GM18499 (cell line): Measurements from ENCODE around the gene LRRC8D.
A peak's percentile ranks its signal among the peaks of the same experiment; 100 is the strongest.
"Not testable (repeated sequence)": the region's sequence is repeated elsewhere in the genome, so short reads cannot be mapped to it uniquely, and the experiment has no call there.

Source experiments
- ATAC-seq: cut with Tn5 transposase; IDR thresholded peaks from one replicate; pipeline ENCODE4 v1.9.1; 2021; ENCODE audit warnings: moderate number of reproducible peaks; ENCODE audit not compliant: insufficient read depth, unreplicated experiment

The LRRC8D gene

DNA sequence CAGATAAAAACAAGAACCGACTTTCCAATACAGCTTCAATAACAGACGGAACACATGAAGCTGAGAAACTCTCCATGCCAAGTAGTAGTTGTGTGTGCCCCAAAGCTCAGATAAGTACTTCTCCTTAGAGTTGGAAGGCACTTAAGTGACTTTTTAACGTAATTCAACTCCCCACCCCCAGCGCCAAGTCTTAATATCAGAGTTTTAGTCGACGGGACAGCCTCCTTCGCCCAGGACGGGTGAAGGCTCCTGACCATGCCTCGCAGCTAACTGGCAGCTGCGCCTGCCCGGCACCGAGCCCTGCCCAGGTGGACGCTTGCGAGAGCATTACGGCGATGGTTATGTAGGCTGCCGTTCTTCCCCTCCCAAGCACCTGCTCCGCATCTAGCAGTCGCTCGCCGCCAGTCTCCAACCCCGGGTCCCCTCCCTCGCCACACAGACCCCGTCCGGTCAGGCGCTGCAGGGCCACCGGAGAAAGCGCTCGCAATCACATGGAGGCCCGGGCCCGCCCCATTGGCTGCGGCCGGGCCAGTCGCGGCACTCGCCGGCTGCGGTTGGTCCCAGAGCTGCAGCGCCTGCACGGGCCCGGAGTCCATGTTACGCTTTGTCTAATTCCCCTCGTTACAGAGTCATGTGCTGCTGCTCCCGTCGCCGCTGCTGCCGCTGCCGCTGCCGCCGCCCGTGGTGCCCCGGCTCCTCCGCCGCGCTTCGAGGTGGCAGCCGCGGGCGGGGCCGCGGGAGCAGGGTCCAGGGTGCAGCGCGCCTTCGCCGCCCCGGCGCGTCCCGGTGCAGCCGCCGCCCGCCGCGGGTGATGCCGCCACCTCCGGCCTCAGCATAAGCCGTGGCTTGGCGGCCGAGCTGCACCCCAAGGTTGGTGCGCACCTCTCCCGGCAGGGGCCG, at the start of gene LRRC8D:
TSS of gene LRRC8D (plus strand) at position 611 of the 900 bp plus-strand sequence. CDS start 112,037 bp downstream, outside the sequence.
- peak; percentile 51 for ATAC-seq

DNA sequence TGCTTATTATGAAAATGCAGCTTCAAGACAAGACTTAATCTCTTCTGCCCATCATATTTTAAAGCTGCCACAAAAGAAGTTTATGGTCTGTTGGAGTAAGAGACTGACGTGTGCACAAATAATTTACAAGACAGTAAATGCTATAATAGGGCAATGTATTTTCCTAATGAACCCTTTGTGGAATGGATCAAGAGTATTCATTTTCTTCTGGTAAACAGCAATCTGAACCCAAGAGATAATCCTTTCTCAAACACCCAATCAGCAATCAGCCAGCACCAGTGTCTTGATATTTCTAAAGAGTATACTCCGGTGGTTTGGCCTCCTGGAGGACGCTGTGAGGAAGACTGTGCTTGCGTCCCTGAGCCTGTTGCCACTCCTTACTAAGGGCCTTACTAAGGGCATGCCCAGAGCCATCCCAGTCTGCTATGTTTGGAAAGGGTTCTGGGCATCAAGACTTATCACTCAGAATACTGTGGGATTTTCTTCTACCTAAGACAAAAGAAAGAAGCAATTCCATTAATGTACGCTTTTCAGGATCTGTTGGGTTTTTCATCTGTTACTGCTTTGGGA, 48.8 kb upstream of the LRRC8D start:
- no peak for ATAC-seq

DNA sequence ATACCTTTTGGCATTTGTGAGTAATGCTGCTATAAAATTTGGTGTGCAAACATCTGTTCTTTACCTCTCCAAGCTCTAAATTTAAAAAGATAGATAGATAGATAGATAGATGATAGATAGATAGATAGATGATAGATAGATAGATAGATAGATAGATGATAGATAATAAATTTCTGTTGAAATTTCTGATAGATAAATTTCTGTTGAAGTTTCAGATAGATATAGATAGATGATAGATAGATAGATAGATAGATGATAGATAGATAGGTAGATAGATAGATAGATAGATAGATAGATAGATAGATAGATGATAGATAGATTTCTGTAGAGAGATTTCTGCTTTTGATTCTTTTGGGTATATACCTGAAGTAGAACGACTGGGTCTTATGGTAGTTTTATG, 44.7 kb upstream of the LRRC8D start:
- ATAC-seq, result not testable (repeated sequence)

DNA sequence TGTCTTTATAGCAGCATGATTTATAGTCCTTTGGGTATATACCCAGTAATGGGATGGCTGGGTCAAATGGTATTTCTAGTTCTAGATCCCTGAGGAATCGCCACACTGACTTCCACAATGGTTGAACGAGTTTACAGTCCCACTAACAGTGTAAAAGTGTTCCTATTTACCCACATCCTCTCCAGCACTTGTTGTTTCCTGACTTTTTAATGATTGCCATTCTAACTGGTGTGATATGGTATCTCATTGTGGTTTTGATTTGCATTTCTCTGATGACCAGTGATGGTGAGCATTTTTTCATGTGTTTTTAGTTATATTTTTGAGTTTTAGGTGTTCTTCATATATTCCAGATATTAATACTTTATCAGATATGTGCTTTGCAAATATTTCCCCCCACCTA, 43.6 kb upstream of the LRRC8D start:
- not testable (repeated sequence) for ATAC-seq

DNA sequence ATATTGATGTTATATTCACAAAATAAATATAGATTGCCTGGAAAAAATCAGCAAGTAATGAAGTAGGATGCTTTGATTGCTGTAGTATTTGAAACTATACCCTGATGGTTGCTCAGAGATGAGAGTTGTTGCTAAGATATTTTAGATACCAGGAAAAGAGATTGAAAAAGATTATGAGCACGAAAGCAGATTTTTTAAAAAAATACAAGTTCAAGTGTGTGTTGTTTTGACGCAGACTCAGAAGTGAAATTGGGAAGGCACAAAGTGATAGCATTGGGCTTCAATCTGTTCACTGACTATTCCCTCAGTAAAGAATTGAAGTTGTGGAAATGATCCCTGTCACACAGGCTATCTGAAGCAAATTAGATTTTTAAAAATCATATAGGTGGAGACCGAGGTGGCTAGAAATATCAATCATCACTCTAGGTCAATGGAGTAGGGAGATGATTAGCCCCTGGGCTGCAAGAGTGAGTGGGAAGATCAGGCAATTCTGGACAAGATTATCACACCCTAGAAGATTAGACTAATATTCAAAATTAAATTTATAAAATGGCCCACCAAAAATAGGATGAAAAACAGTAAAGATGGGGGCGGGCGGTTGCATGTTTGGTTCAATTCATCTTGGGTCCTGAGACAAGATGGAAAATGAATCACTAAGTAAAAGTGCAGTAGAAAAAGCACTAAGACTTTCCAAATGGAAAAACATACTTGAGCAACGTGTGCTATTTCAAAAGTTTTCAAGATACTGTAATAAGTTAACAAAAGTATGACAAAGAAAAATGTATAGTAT, 41.5 kb upstream of the LRRC8D start:
- no peak for ATAC-seq

DNA sequence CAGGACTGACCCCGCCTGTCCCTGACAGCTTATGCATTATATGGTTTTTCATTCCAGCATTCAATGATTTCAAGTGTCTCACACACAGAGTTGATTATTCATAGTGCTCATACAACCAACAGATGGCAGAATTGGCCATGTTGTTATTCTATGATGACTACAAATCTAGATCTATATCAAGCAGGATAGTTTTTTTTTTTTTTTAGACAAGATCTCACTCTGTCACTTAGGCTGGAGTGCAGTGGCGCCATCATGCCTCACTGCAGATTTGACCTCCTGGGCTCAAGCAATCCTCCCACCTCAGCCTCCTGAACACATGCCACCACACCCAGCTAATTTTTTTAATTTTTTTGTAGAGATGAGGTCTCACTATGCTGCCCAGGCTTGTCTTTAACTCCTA, 40.1 kb upstream of the LRRC8D start:
- no peak for ATAC-seq

DNA sequence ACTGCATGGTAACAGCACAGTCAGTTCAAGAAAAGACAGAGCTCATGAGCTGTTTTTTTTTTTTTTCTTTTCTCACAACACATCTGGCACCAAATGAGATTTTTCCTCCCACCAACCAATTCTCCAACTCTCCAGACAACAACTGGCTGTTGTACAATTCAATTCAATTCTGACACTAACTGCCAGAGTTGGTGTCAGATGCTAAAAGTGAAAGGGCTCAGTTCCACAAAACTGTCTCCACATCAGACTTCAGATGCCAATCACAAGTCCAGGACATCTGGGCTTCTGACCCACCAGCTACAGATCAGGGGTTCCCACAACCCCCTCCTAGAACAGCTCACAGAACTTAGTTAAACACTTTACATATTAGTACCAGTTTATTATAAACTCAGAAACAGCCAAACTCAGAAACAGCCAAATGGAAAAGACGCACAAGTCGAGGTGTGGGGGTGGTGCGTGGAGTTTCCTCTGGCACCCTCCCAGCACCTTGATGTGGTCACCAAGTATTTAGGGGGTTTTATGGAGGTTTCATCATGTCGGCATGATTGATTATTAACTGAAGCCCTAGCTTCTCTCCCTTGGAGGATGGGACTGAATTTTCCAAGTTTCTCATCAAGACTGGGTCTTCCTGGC, 39.2 kb upstream of the LRRC8D start:
- peak; percentile 69 for ATAC-seq

DNA sequence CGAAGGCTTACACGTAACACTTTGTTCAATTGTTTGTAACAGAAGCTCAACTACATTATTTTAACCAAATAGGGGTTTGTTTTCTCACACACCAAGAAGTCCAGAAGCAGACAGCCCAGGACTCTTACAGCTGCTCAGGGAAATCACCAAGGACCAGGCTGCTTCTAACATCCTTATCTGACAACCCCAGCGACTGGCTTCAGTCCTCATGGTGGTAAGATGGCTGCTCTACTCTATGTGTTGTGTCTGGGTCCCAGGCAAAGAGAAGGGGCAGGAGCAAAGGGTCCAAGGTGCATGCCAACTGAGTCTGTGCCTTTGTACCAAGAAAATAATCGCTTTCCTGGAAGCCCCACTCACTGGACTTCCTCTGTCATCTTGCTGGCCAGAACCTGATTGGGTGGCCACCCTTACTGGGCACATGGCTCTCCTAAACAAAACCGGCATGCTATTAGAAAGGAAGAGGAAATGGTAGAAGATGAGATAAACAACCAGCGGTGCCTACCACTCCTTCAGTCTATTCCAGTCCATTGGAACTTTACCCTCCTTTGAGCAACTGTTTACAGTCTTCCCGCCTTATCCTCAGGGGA, 34.1 kb upstream of the LRRC8D start:
- ATAC-seq, result no peak

DNA sequence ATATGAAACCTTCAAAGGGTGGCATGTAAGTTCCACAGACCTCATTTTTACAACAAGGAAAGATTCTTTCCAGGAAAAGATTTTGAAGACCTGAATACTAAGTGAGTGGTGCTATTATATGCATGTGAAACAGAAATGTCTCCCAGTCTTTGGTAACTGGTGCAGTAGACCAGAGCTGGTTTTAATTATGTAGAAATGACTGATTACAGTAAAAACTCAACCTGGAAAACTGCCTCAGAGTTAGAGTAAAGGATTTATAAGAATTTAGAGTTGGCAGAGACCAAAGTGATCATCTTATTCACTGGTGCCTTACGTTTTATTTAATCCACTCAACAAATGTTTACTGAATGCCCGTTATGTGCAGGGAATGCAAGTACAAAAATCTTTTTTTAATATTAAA, 30.2 kb upstream of the LRRC8D start:
- ATAC-seq, result no peak

DNA sequence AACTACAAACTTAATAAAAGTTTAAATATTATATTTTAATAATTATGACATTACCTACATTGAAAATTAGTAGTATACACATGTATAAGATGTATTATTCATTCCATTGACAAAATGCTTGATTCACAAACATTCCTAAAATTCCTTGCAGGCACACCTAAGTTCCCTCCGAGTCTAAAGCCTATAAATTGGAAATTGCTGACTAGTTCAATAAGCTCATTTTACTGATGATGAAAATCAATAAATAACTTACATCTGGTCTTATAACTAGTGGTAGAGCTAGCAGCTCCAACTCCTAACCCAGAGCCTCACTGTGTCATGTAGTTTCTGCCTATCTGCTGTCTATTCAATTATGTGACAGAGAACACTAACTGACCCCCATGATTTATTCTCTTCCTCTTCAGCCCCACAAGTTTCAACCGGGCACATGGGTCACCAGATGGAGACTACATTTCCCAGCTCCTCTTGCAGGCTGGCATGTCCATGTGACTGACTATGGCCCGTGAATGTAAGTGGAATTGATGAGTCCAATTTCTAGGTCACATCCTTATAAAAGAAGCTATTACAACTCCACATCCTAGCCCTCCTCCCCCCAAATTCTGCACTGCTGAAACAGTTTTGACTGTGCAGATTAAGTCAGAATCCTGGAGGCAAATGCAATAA, 29.6 kb upstream of the LRRC8D start:
- no peak for ATAC-seq

DNA sequence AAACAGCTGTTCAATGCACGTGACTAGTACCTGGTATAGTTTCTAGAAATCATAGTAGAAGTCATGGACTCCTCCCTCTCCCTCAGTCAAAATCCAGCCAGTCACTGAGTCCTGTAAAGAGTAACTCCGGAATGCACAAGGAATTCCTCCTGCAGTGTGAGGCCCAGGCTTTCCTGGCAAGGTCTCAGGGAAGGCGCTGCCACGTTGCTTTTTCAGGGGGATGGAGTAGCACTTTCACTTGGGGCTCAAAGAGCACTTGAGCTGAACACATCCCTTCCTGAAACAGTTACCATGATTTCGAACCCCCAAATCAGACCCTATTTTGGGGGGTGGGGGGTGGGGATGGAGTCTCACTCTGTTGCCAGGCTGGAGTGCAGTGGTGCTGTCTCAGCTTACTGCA, 26.4 kb upstream of the LRRC8D start:
- ATAC-seq, result no peak

DNA sequence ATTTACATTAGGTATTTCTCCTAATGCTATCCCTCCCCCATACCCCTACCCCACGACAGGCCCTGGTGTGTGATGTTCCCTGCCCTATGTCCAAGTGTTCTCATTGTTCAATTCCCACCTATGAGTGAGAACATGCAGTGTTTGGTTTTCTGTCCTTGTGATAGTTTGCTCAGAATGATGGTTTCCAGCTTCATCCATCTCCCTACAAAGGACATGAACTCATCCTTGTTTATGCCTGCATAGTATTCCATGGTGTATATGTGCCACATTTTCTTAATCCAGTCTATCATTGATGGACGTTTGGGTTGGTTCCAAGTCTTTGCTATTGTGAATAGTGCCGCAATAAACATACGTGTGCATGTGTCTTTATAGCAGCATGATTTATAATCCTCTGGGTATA, 25.3 kb upstream of the LRRC8D start:
- not testable (repeated sequence) for ATAC-seq

DNA sequence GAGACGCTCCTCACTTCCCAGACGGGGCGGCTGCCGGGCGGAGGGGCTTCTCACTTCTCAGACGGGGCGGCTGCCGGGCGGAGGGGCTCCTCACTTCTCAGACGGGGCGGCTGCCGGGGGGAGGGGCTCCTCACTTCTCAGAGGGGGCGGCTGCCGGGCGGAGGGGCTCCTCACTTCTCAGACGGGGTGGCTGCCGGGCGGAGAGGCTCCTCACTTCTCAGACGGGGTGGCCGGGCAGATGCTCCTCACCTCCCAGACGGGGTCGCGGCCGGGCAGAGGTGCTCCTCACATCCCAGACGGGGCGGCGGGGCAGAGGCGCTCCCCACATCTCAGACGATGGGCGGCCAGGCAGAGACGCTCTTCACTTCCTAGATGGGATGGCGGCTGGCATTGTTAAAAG, 23.0 kb upstream of the LRRC8D start:
- not testable (repeated sequence) for ATAC-seq

DNA sequence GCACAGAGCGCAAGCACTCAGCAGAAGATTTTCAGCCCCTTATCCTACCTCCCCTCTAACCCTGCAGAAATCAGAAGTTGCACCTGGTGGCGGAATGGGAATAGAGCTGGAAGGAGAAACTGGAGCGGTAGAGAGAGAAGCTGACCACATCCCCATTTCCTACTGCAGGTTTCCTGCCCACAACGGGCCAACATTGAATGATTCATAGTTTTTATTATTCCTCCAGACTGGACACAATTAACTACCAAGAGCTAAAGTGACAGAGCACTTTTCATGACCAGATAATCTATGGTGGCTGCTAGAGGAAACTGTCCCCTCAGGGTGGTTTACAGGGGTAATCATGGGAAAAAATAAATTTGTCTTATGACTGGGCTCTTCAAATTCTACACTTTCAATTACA, 21.3 kb upstream of the LRRC8D start:
- ATAC-seq, result no peak

DNA sequence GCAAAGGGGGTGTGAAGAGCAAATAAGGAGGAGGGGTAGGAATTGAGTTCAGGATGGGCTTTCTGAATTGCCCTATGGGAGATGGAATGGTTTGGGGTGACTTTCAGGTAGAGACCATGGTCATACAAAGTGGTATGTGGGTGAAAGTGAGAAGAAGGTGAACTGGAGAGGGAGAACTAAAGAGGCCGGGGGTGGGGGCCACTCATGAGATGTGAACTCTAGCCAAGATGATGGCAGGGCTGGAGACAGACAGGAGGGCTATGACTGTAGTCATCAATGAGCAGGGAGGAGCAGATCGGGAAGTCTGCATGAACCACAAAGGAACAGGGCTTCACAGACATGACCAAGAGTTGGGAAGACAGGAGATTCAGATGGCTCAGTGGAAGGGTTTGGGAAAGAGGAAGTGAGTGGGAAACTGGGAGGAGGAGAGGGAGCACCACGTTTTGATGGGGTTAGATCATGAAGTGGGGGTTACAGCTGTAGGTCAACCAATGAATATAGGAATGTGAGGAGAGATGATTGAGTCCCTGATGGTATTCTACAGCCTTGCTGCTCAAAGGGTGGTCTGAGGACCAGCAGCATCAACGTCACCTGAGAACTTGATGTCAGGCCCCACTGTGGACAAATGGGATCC, 20.7 kb upstream of the LRRC8D start:
- no peak for ATAC-seq

DNA sequence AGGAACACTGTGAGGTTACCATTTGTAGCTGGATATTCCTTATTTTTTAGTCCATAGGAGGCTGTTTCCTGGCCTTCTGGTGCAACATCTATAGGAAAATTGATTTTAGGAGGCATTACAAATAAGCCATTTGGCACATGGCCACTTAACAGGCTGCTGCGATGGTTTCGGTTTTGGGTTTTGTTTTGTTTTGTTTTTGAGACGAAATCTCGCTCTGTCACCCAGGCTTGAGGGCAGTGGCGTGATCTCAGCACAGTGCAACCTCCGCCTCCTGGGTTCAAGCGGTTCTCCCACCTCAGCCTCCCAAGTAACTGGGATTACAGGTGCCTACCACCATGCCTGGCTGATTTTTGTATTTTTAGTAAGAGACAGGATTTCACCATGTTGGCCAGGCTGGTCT, 20.1 kb upstream of the LRRC8D start:
- ATAC-seq, result no peak

DNA sequence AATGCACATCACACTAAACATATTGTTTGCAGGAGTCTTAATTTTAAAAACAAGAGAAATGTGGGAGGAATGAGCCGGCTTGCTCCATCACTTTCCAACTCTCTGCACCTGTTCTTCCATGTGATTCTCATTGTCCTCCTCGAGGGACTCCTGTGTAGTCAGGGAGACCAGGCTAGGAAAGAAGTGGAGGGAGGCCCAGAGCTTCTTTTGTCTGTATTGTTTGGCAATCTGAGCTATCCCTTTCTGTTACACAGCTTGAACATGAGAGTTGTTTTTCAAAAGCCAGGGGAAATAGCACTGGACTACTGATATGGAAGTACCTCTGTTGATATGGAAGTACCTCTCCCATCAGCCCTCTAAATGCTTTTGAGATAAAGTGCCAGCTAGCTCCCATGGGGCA, 18.8 kb upstream of the LRRC8D start:
- ATAC-seq, result no peak

DNA sequence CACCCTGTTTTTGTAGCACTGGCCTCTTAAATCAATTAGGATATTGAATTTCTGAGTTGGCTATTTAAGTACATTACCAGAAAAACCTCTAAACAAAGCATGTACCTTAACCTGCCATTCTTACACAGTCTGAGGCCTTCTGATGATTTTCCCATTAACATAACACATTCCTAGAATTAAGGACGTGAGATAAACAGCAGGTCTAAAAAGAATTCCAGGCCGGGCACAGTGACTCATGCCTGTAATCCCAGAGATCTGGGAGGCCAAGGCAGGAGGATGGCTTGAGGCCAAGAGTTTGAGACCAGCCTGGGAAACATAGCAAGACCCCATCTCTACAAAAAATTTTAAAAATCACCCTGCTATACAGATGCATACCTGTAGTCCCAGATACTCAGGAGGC, 18.0 kb upstream of the LRRC8D start:
- ATAC-seq, result no peak

DNA sequence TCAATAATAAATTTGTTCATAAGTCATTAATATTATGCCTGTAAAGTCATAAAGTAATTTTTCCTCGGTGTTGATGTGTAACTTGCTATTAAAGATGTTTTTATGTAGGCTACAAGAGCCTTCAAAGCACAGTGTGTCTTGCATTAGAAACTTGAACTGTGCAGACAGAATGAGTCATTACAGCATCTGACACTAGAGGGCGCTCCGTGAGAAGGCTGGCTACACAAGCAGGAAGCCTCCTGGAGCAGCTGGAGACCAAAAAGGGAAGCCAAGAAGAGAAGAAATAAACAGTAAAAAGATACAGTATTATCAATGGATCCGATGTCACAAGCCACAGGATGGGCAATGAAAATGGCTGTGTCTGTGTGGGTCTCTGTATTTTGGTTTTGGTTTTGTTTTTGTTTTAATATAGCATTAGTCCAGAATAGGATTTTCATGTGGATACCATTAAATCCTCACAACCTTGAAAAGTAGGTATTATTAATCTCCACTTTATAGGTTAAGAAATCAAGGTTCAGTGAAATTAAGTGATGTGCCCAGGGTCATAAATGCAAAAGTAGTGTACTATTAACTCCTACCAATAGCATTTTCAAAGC, 16.1 kb upstream of the LRRC8D start:
- ATAC-seq, result peak; percentile 90
